Esophagus muscularis mucosa (tissue), 4 donors: ENCODE results near the gene PQBP1. TPM values are rescaled to one million over a fixed set of nuclear protein-coding genes. Genes with fewer than 3 reads are reported as not detected.

Source experiments
- DNase-seq: peaks from one replicate; pipeline ENCODE4 v3.0.0-alpha.2; 2017; ENCODE audit errors: extremely low spot score
- H3K27ac ChIP-seq, 4 donors: fragments of 200-600 bp; sonication (generic); replicated peaks in 1 of 4; 1 replicate in 3 of 4; 2 replicates in 1 of 4; pipeline ENCODE4 v1.5.1; 2016 to 2019; ENCODE audit warnings: mild to moderate bottlenecking in 1 of 4
- H3K27me3 ChIP-seq, 4 donors: fragments of 200-600 bp; sonication (generic); one replicate each; pipeline versions ENCODE4 v1.5.1 to v1.6.0; 2016 to 2019
- H3K36me3 ChIP-seq, 4 donors: fragments of 200-600 bp; sonication (generic); one replicate each; pipeline ENCODE4 v1.5.1; 2016 to 2019
- H3K4me1 ChIP-seq, 4 donors: fragments of 200-600 bp; sonication (generic); one replicate each; pipeline ENCODE4 v1.5.1; 2016 to 2019
- H3K4me3 ChIP-seq, 4 donors: fragments of 200-600 bp; sonication (generic); 1 replicate in 2 of 4; 2 replicates in 2 of 4; pipeline ENCODE4 v1.5.1; 2016 to 2019; ENCODE audit warnings: mild to moderate bottlenecking in 4 of 4, moderate library complexity in 1 of 4
- H3K9me3 ChIP-seq, 4 donors: fragments of 200-600 bp; sonication (generic); 1 replicate in 3 of 4; 2 replicates in 1 of 4; pipeline ENCODE4 v1.5.1; 2016 to 2019
- CTCF ChIP-seq, 3 experiments: fragments of 200-600 bp in 2 of 3; fragments of 450-650 bp in 1 of 3; sonication (generic) in 2 of 3; IDR thresholded peaks; one replicate each; pipeline ENCODE4 v1.5.1; 2017 to 2019; ENCODE audit warnings: antibody characterized with exemption in 3 of 3, mild to moderate bottlenecking in 2 of 3, moderate library complexity in 1 of 3
- EP300 ChIP-seq: sonication (generic); formaldehyde crosslinking; IDR thresholded peaks from one replicate; pipeline ENCODE4 v1.6.1; 2017; ENCODE audit warnings: antibody characterized with exemption
- POLR2A ChIP-seq: fragments of 450-650 bp; IDR thresholded peaks from one replicate; pipeline ENCODE4 v1.6.1; 2017; ENCODE audit warnings: antibody characterized with exemption, moderate library complexity, mild to moderate bottlenecking, low read depth
- POLR2AphosphoS5 ChIP-seq, 2 donors: sonication (generic); formaldehyde crosslinking; IDR thresholded peaks; one replicate each; pipeline ENCODE4 v1.6.1; 2017; ENCODE audit warnings: antibody characterized with exemption in 2 of 2
- WGBS: methylation state at CpG from one replicate; pipeline ENCODE4 v1.1.5; 2018; 5-methylcytosine and 5-hydroxymethylcytosine counted together
- intact Hi-C: fragments of 100-400 bp; cut with DNase I; formaldehyde crosslinking; loops from one replicate; pipeline ENCODE4 v1.15.1; 2023
- total RNA-seq, 4 donors: library from RNA; depleted of rRNA; stranded (reverse); fragments of >200 nt; gene quantifications; one replicate each; pipeline versions ENCODE4 v1.1.0 to v1.2.1, GENCODE V29; 2016

Gene PQBP1
- total RNA-seq, 4 donors from 2014 or later = 53.6 to 81.3 (median 72.0) TPM

DNA sequence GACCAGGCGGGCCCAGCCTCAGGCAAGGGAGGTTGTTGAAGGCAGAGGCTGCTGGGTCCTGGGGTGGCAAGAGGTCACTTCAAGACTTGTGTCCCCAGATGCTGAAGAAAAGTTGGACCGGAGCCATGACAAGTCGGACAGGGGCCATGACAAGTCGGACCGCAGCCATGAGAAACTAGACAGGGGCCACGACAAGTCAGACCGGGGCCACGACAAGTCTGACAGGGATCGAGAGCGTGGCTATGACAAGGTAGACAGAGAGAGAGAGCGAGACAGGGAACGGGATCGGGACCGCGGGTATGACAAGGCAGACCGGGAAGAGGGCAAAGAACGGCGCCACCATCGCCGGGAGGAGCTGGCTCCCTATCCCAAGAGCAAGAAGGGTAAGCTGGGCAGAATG lies 4.4 kb downstream of the PQBP1 start:
- H3K36me3 ChIP-seq = peaks cover 0 to 64% (median 60%) of the 10 kb centered on the region in 4 donors
- DNase-seq = no peak
- WGBS = 90% methylated on average over 20 of the region's 20 CpGs
- H3K27me3 ChIP-seq = no peaks in the 10 kb centered on the region
- H3K4me1 ChIP-seq = peaks cover 3 to 16% (median 15%) of the 10 kb centered on the region in 4 donors
- intact Hi-C loops = no loop called here
- no peak overlapping the region for H3K4me3 ChIP-seq
- no peak overlapping the region for H3K27ac ChIP-seq
- TF ChIP-seq POLR2A (no peak), CTCF (IDR thresholded peaks at IDR 0.05) (no peak), POLR2AphosphoS5 (IDR thresholded peaks at IDR 0.05) (no peak), EP300 (no peak)
- H3K9me3 ChIP-seq = no peaks in the 10 kb centered on the region

DNA sequence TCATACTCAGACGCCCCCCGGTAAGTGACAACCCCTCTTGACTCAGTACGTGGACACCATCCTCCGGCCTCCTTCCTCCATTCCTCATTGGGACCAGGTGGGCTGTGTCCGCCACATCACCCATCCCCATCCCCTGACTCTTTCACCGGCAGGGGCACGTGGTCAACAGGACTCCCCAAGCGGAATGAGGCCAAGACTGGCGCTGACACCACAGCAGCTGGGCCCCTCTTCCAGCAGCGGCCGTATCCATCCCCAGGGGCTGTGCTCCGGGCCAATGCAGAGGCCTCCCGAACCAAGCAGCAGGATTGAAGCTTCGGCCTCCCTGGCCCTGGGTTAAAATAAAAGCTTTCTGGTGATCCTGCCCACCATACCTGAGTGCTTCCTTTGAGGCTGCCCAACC lies 5.0 kb downstream of the PQBP1 start:
- peaks cover 3 to 16% (median 15%) of the 10 kb centered on the region in 4 donors for H3K4me1 ChIP-seq
- TF ChIP-seq POLR2A (no peak), CTCF (IDR thresholded peaks at IDR 0.05) (no peak), POLR2AphosphoS5 (IDR thresholded peaks at IDR 0.05) (no peak), EP300 (no peak)
- H3K27ac ChIP-seq = no peak overlapping the region
- WGBS = 84% methylated on average over 7 of the region's 14 CpGs
- intact Hi-C loops = no loop called here
- DNase-seq = no peak
- no peaks in the 10 kb centered on the region for H3K9me3 ChIP-seq
- peaks cover 0 to 64% (median 60%) of the 10 kb centered on the region in 4 donors for H3K36me3 ChIP-seq
- H3K27me3 ChIP-seq = no peaks in the 10 kb centered on the region
- H3K4me3 ChIP-seq = no peak overlapping the region

GRCh38 chrX:48903290-48903689 lies 5.6 kb downstream of the PQBP1 start:
- Histone ChIP-seq H3K36me3 (peaks cover 0 to 64% (median 61%) of the 10 kb centered on the region in 4 donors), H3K27ac (no peak overlapping the region), H3K4me3 (no peak overlapping the region), H3K9me3 (no peaks in the 10 kb centered on the region), H3K27me3 (no peaks in the 10 kb centered on the region), H3K4me1 (peaks cover 3 to 16% (median 14%) of the 10 kb centered on the region in 4 donors)
- WGBS = 88% methylated on average over 6 of the region's 6 CpGs
- TF ChIP-seq EP300 (no peak), CTCF (IDR thresholded peaks at IDR 0.05) (no peak), POLR2A (no peak), POLR2AphosphoS5 (IDR thresholded peaks at IDR 0.05) (no peak)
- no peak for DNase-seq
- intact Hi-C loops = no loop called here

- intact Hi-C loops = no loop called here
These were observed 6.5 kb downstream of the PQBP1 start for GRCh38 chrX:48904180-48904579.

More at GRCh38 chrX:48904180-48904579, 6.5 kb downstream of the PQBP1 start:
- Histone ChIP-seq H3K9me3 (no peaks in the 10 kb centered on the region), H3K4me1 (peaks cover 3 to 7% (median 6%) of the 10 kb centered on the region in 4 donors), H3K4me3 (no peak overlapping the region), H3K27ac (no peak overlapping the region), H3K27me3 (no peaks in the 10 kb centered on the region), H3K36me3 (peaks cover 0 to 69% (median 61%) of the 10 kb centered on the region in 4 donors)
- 85% methylated on average over 7 of the region's 8 CpGs for WGBS
- TF ChIP-seq CTCF (IDR thresholded peaks at IDR 0.05) (no peak), EP300 (no peak), POLR2A (no peak), POLR2AphosphoS5 (IDR thresholded peaks at IDR 0.05) (no peak)
- no peak for DNase-seq
